Gastroesophageal sphincter (tissue), 3 donors: ENCODE data around the gene MTX1.

Experiments used
- POLR2A ChIP-seq, 2 donors: fragments of 450-650 bp; IDR thresholded peaks; one replicate each; pipeline ENCODE4 v1.6.1; 2017; ENCODE audit warnings: antibody characterized with exemption in 2 of 2, mild to moderate bottlenecking in 2 of 2, moderate library complexity in 1 of 2
- TF ChIP-seq, protein P1 (sequence below), 4 experiments: fragments of 200-600 bp in 2 of 4; fragments of 450-650 bp in 2 of 4; sonication (generic) in 1 of 4; IDR thresholded peaks; one replicate each; pipeline ENCODE4 v1.5.1; 2017 to 2019; ENCODE audit warnings: antibody characterized with exemption in 4 of 4, mild to moderate bottlenecking in 2 of 4, moderate library complexity in 2 of 4

DNA sequence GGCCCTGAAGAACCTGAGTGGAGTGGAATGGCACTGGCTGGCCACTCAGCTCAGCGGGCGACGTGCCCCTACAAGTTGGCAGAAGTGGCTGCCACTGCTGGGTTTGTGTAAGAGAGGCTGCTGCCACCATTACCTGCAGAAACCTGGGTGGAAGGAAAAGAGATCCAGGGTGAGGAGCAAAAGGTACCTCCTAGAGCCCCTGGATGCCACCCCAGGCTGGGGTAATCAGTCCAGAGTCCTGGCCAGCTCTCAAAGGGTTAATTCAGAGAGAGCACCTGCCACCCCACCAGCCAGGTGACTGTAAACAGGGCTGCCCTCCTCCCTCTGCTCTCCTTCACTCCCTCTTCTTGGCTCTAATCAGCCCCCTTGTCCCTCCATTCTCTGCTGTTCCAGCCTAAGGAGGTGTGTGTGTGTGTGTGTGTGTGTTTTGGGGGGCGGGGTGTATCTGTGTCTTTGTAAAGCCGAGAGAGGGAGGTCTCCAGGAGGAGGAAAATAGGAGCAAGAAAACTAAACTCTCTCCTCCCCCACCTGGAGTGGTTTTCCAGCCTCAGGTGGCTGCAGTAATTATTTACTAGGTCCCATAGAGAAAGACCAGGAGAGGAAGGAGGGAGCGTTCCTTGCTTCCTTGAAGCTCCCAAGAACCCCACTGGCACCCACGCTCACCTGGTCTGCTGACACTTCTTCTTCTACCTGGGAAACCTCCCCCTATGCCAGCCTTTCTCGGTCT, 22.3 kb upstream of the MTX1 start:
- TF ChIP-seq, protein P1, sequence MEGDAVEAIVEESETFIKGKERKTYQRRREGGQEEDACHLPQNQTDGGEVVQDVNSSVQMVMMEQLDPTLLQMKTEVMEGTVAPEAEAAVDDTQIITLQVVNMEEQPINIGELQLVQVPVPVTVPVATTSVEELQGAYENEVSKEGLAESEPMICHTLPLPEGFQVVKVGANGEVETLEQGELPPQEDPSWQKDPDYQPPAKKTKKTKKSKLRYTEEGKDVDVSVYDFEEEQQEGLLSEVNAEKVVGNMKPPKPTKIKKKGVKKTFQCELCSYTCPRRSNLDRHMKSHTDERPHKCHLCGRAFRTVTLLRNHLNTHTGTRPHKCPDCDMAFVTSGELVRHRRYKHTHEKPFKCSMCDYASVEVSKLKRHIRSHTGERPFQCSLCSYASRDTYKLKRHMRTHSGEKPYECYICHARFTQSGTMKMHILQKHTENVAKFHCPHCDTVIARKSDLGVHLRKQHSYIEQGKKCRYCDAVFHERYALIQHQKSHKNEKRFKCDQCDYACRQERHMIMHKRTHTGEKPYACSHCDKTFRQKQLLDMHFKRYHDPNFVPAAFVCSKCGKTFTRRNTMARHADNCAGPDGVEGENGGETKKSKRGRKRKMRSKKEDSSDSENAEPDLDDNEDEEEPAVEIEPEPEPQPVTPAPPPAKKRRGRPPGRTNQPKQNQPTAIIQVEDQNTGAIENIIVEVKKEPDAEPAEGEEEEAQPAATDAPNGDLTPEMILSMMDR (IDR thresholded peaks at IDR 0.05), result no peak
- no peak for TF ChIP-seq POLR2A (IDR thresholded peaks at IDR 0.05)
